ENCODE measurements around the gene ADAMTS17. TPM values are rescaled to one million over a fixed set of nuclear protein-coding genes. Genes with fewer than 3 reads are reported as not detected.
A peak's percentile ranks its signal among the peaks of the same experiment; 100 is the strongest.

Gene ADAMTS17
- polyA plus RNA-seq, 4 donors = 0.45 to 3.1 (median 1.2) TPM

- FAIRE-seq = no peak
- DNase-seq = no peak
- WGBS, 3 donors = 92 to 95% (median 94%) methylated on average over 8 of the region's 8 CpGs
Observed at GRCh38 chr15:100187677-100188076, 154.1 kb downstream of the ADAMTS17 start.

GRCh38 chr15:100186960-100187359 is 154.8 kb downstream of the ADAMTS17 start:
- H3K4me3 ChIP-seq (ENCODE audit: low read depth in 1 of 3, low read length in 3 of 3) = no peak overlapping the region
- DNase-seq = no peak
- no peaks in the 10 kb centered on the region for H3K9me3 ChIP-seq (ENCODE audit: control insufficient read depth in 2 of 2, insufficient read depth in 1 of 2, low read depth in 1 of 2, low read length in 1 of 2)
- H3K4me1 ChIP-seq (ENCODE audit: control insufficient read depth in 3 of 3, insufficient read depth in 2 of 3, low read depth in 1 of 3, low read length in 2 of 3) = no peaks in the 10 kb centered on the region
- no peak overlapping the region for H3K27ac ChIP-seq (ENCODE audit: low read depth in 1 of 3, low read length in 2 of 3)
- FAIRE-seq = no peak
- no peaks in the 10 kb centered on the region for H3K36me3 ChIP-seq (ENCODE audit: control insufficient read depth in 3 of 3, insufficient read depth in 2 of 3, low read depth in 1 of 3, low read length in 3 of 3)
- 76 to 82% (median 80%) methylated on average over 6 of the region's 6 CpGs for WGBS, 3 donors
- no peaks in the 10 kb centered on the region for H3K27me3 ChIP-seq (ENCODE audit: control insufficient read depth in 3 of 3, insufficient read depth in 3 of 3, low read length in 3 of 3)

More at GRCh38 chr15:100187677-100188076, 154.1 kb downstream of the ADAMTS17 start:
- Histone ChIP-seq H3K4me3 (ENCODE audit: low read depth in 1 of 3, low read length in 3 of 3) (no peak overlapping the region), H3K4me1 (ENCODE audit: control insufficient read depth in 3 of 3, insufficient read depth in 2 of 3, low read depth in 1 of 3, low read length in 2 of 3) (no peaks in the 10 kb centered on the region), H3K9me3 (ENCODE audit: control insufficient read depth in 2 of 2, insufficient read depth in 1 of 2, low read depth in 1 of 2, low read length in 1 of 2) (no peaks in the 10 kb centered on the region), H3K27me3 (ENCODE audit: control insufficient read depth in 3 of 3, insufficient read depth in 3 of 3, low read length in 3 of 3) (no peaks in the 10 kb centered on the region), H3K36me3 (ENCODE audit: control insufficient read depth in 3 of 3, insufficient read depth in 2 of 3, low read depth in 1 of 3, low read length in 3 of 3) (no peaks in the 10 kb centered on the region), H3K27ac (ENCODE audit: low read depth in 1 of 3, low read length in 2 of 3) (no peak overlapping the region)

- no peaks in the 10 kb centered on the region for H3K4me1 ChIP-seq (ENCODE audit: control insufficient read depth in 3 of 3, insufficient read depth in 2 of 3, low read depth in 1 of 3, low read length in 2 of 3)
- no peaks in the 10 kb centered on the region for H3K27me3 ChIP-seq (ENCODE audit: control insufficient read depth in 3 of 3, insufficient read depth in 3 of 3, low read length in 3 of 3)
- WGBS, 3 donors = 91 to 98% (median 95%) methylated on average over 5 of the region's 5 CpGs
- no peak overlapping the region for H3K27ac ChIP-seq (ENCODE audit: low read depth in 1 of 3, low read length in 2 of 3)
- FAIRE-seq = no peak
- H3K36me3 ChIP-seq (ENCODE audit: control insufficient read depth in 3 of 3, insufficient read depth in 2 of 3, low read depth in 1 of 3, low read length in 3 of 3) = no peaks in the 10 kb centered on the region
- H3K9me3 ChIP-seq (ENCODE audit: control insufficient read depth in 2 of 2, insufficient read depth in 1 of 2, low read depth in 1 of 2, low read length in 1 of 2) = no peaks in the 10 kb centered on the region
- no peak for DNase-seq
- no peak overlapping the region for H3K4me3 ChIP-seq (ENCODE audit: low read depth in 1 of 3, low read length in 3 of 3)
Observed at GRCh38 chr15:100186366-100186765, 155.4 kb downstream of the ADAMTS17 start.

- DNase-seq (no peak), FAIRE-seq (no peak)
- Histone ChIP-seq H3K27me3 (ENCODE audit: control insufficient read depth in 3 of 3, insufficient read depth in 3 of 3, low read length in 3 of 3) (no peaks in the 10 kb centered on the region), H3K27ac (ENCODE audit: low read depth in 1 of 3, low read length in 2 of 3) (no peak overlapping the region), H3K9me3 (ENCODE audit: control insufficient read depth in 2 of 2, insufficient read depth in 1 of 2, low read depth in 1 of 2, low read length in 1 of 2) (peaks cover 0 to 4% of the 10 kb centered on the region in 2 donors), H3K4me1 (ENCODE audit: control insufficient read depth in 3 of 3, insufficient read depth in 2 of 3, low read depth in 1 of 3, low read length in 2 of 3) (no peaks in the 10 kb centered on the region), H3K36me3 (ENCODE audit: control insufficient read depth in 3 of 3, insufficient read depth in 2 of 3, low read depth in 1 of 3, low read length in 3 of 3) (no peaks in the 10 kb centered on the region), H3K4me3 (ENCODE audit: low read depth in 1 of 3, low read length in 3 of 3) (no peak overlapping the region)
- WGBS, 3 donors = 81 to 94% (median 90%) methylated on average over 4 of the region's 4 CpGs
Observed at GRCh38 chr15:100183921-100184495, 157.8 kb downstream of the ADAMTS17 start.

GRCh38 chr15:100180921-100181320 is 160.9 kb downstream of the ADAMTS17 start:
- no peak for DNase-seq
- no peak overlapping the region for H3K4me3 ChIP-seq (ENCODE audit: low read depth in 1 of 3, low read length in 3 of 3)
- FAIRE-seq = no peak
- H3K27ac ChIP-seq (ENCODE audit: low read depth in 1 of 3, low read length in 2 of 3) = no peak overlapping the region
- H3K9me3 ChIP-seq (ENCODE audit: control insufficient read depth in 2 of 2, insufficient read depth in 1 of 2, low read depth in 1 of 2, low read length in 1 of 2) = peaks cover 0 to 5% of the 10 kb centered on the region in 2 donors
- 89 to 96% (median 90%) methylated on average over 2 of the region's 2 CpGs for WGBS, 3 donors
- H3K36me3 ChIP-seq (ENCODE audit: control insufficient read depth in 3 of 3, insufficient read depth in 2 of 3, low read depth in 1 of 3, low read length in 3 of 3) = no peaks in the 10 kb centered on the region
- no peaks in the 10 kb centered on the region for H3K27me3 ChIP-seq (ENCODE audit: control insufficient read depth in 3 of 3, insufficient read depth in 3 of 3, low read length in 3 of 3)
- H3K4me1 ChIP-seq (ENCODE audit: control insufficient read depth in 3 of 3, insufficient read depth in 2 of 3, low read depth in 1 of 3, low read length in 2 of 3) = no peaks in the 10 kb centered on the region

- FAIRE-seq = no peak
- 64 to 90% (median 81%) methylated on average over 12 of the region's 12 CpGs for WGBS, 3 donors
- Histone ChIP-seq H3K36me3 (ENCODE audit: control insufficient read depth in 3 of 3, insufficient read depth in 2 of 3, low read depth in 1 of 3, low read length in 3 of 3) (no peaks in the 10 kb centered on the region), H3K9me3 (ENCODE audit: control insufficient read depth in 2 of 2, insufficient read depth in 1 of 2, low read depth in 1 of 2, low read length in 1 of 2) (peaks cover 1 to 36% of the 10 kb centered on the region in 2 donors), H3K4me1 (ENCODE audit: control insufficient read depth in 3 of 3, insufficient read depth in 2 of 3, low read depth in 1 of 3, low read length in 2 of 3) (peaks cover 0 to 7% (median 2%) of the 10 kb centered on the region in 3 donors), H3K27me3 (ENCODE audit: control insufficient read depth in 3 of 3, insufficient read depth in 3 of 3, low read length in 3 of 3) (no peaks in the 10 kb centered on the region), H3K4me3 (ENCODE audit: low read depth in 1 of 3, low read length in 3 of 3) (no peak overlapping the region), H3K27ac (ENCODE audit: low read depth in 1 of 3, low read length in 2 of 3) (no peak overlapping the region)
- no peak for DNase-seq
Observed at GRCh38 chr15:100175406-100176114, 166.2 kb downstream of the ADAMTS17 start.

- H3K9me3 ChIP-seq (ENCODE audit: control insufficient read depth in 2 of 2, insufficient read depth in 1 of 2, low read depth in 1 of 2, low read length in 1 of 2) = peaks cover 1 to 36% of the 10 kb centered on the region in 2 donors
- DNase-seq (no peak), FAIRE-seq (no peak)
- no peaks in the 10 kb centered on the region for H3K36me3 ChIP-seq (ENCODE audit: control insufficient read depth in 3 of 3, insufficient read depth in 2 of 3, low read depth in 1 of 3, low read length in 3 of 3)
- H3K4me1 ChIP-seq (ENCODE audit: control insufficient read depth in 3 of 3, insufficient read depth in 2 of 3, low read depth in 1 of 3, low read length in 2 of 3) = peaks cover 0 to 7% (median 2%) of the 10 kb centered on the region in 3 donors
- WGBS, 3 donors = 90 to 93% (median 91%) methylated on average over 3 of the region's 3 CpGs
- no peak overlapping the region for H3K27ac ChIP-seq (ENCODE audit: low read depth in 1 of 3, low read length in 2 of 3)
- no peaks in the 10 kb centered on the region for H3K27me3 ChIP-seq (ENCODE audit: control insufficient read depth in 3 of 3, insufficient read depth in 3 of 3, low read length in 3 of 3)
- H3K4me3 ChIP-seq (ENCODE audit: low read depth in 1 of 3, low read length in 3 of 3) = no peak overlapping the region
Observed at GRCh38 chr15:100174904-100175275, 166.9 kb downstream of the ADAMTS17 start.

GRCh38 chr15:100174159-100174903 is 167.4 kb downstream of the ADAMTS17 start:
- Histone ChIP-seq H3K9me3 (ENCODE audit: control insufficient read depth in 2 of 2, insufficient read depth in 1 of 2, low read depth in 1 of 2, low read length in 1 of 2) (peaks cover 1 to 36% of the 10 kb centered on the region in 2 donors), H3K27me3 (ENCODE audit: control insufficient read depth in 3 of 3, insufficient read depth in 3 of 3, low read length in 3 of 3) (no peaks in the 10 kb centered on the region), H3K4me1 (ENCODE audit: control insufficient read depth in 3 of 3, insufficient read depth in 2 of 3, low read depth in 1 of 3, low read length in 2 of 3) (peaks cover 0 to 7% (median 2%) of the 10 kb centered on the region in 3 donors), H3K27ac (ENCODE audit: low read depth in 1 of 3, low read length in 2 of 3) (peak overlapping the region in 1 of 3 donors; percentile 6), H3K36me3 (ENCODE audit: control insufficient read depth in 3 of 3, insufficient read depth in 2 of 3, low read depth in 1 of 3, low read length in 3 of 3) (no peaks in the 10 kb centered on the region), H3K4me3 (ENCODE audit: low read depth in 1 of 3, low read length in 3 of 3) (no peak overlapping the region)
- FAIRE-seq = no peak
- peak in 1 of 2 donors; percentile 55 for DNase-seq
- WGBS, 3 donors = 43 to 52% (median 49%) methylated on average over 7 of the region's 7 CpGs
